EH (cell line): ENCODE measurements around the gene GSC2.

Experiments
- DNase-seq: peaks from one replicate; pipeline ENCODE4 v3.0.0-alpha.2; 2015; ENCODE audit warnings: low read depth

Gene GSC2

DNA sequence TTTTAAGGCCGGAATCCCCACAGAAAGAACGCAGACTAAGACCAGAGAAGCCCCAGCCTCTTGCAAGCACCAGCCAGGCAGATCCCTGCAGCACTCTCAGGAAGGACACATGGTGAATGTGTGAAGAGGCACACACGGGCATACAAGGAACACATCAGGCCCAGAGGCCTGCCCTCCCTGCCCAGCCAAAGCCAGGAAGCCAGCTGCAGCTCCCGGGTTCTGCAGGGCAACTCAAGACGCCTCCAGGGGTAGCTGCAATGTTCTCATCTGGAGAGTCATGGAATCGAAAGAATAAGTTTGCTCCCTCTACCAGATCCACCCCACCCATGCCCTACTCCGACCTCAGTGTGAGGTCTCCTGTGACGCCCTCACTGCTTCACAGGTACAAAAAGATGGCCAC lies 30.1 kb downstream of the GSC2 start:
- DNase-seq, result no peak

DNA sequence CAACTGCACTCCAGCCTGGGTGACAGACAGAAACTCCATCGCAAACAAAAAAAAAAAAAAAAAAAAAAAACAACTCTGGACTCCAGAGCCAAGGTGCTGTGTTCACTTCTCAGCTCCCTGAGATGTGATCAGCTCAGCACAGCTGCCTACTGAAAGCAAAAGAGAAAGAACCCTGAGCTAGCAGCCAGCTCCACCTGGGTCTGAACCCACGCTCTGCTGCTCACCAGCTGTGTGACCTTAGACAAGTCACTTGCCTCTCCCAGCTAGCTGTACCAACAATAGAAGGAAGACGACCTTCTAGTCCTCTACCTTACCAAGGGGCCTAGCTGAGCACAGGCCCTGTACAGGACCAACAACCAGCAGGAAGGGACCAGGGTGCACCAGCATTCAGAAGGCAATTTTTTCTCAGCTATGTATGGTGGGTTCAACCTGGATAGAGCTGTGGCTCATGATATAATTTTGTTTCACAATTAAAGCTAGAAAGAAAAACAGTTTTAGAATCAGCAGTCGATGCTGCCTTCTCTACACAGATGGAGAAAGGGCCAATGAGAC lies 31.7 kb downstream of the GSC2 start:
- no peak for DNase-seq

DNA sequence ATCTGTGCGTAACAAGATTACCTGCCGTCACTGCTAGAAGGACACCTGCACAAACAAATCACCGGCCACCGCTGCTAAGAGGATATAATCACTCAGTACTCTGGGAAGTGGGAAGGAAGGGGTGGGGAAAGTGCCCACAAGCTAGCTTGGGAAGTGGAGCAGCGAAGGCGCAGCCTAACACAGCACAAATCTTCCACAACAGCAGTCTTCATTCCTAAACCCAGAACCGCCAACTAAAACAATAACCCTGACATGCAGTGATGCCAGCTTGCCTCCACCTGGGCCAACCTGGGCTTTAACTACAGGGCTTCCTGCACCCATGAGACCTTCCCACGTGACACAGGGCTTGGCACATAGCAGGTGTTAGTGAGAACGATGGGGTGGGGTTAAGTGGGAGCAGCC lies 33.0 kb downstream of the GSC2 start:
- DNase-seq, result no peak

DNA sequence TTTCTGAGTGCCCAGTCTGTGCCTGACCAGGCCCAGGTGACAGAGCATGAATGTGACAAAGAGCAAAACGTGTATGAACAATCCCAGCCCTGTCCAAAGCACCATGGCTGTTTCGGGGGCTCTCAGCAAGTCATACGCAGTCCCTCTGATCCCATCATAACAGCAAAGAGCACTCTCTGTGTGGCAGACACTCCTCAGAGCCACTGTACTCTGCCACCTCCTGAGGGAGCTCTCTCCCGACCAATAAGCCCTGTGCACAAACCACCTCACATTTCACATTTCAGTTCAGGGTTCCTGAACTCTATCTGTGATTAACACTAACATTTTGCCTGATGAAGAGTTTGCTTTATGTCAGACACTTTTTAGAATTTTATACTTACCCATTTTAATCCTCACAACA lies 34.5 kb downstream of the GSC2 start:
- peak; percentile 15 for DNase-seq

DNA sequence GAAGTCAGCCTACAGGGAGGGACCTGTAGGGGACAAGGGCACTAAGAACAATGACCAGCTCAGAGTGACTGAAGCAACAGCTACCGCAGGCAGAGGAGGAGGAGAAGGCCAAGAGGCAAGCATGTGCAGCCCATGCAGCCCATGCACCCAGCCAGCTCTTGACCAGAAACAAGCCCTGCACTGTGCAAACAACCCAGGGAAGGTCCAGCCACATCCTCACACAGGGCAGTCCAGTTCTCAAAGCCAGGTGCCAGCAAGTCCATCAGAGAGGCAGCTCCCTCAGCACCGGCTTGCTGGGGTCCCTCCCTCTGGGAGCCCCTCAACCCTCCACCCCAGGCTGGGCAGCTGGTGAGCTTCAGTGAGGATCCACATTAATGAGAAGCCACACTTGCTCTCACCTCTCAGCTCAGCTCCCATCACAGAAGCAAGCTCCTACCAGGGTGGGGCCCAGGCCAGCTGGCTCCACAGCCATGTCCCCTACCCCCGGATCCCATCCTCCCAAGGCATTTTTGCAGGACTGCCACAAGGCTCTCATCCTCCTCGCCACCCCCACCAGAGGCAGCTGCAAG lies 35.0 kb downstream of the GSC2 start:
- DNase-seq, result no peak

DNA sequence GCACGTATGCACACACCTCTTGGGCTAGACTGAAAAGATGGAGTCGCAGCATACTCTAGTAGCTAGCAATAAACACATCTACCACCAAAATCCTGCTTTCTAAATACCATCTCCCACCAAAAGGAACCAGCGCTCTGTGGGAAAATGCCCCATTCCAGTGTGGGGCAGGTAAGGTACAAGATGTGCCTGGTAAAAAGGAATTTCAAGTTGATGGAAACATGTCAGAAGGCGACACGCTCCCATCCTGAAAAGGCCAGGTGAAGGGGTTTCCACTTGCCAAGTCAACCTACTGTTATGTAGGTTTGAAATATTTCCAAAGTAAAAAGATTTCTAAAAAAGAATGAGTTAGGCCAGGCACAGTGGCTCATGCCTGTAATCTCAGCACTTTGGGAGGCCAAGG lies 36.7 kb downstream of the GSC2 start:
- no peak for DNase-seq

DNA sequence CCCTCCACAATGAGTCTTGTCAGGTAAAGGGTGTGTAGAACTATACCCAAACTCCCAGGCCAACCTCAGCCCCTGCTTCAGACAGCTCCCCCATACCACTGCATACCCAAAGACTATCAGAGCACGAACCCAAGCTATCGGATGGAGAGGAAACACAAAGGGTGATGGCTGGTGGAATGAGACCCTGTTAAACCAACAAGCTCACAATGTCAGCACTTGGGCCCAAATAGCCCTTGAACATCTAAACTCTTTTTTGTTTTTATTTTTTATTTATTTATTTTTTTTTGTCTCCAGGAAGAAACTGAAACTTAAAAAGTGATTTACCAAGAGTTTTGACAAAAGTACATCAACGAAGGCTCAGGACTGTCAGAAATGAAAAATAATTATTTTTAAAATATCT lies 38.5 kb downstream of the GSC2 start:
- no peak for DNase-seq

DNA sequence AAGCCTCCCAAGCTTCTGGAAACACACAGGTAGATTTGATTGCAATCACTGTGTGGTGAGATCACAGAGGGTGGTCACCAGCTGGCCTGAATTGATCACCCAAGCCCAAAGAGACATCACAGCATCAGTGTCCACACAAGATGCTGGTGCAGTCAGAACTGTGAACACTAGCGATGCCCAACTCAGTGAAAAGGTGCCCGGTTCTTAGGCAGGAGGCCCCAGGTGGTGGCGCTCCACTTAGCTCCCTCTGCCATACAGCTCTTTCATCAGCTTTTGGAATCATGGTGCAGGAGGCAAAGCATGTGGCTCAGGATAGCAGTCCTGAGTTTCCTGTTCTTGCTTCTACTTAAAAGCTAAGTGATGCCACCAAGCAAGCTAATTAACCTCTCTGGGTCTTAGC lies 39.0 kb downstream of the GSC2 start:
- DNase-seq, result no peak

DNA sequence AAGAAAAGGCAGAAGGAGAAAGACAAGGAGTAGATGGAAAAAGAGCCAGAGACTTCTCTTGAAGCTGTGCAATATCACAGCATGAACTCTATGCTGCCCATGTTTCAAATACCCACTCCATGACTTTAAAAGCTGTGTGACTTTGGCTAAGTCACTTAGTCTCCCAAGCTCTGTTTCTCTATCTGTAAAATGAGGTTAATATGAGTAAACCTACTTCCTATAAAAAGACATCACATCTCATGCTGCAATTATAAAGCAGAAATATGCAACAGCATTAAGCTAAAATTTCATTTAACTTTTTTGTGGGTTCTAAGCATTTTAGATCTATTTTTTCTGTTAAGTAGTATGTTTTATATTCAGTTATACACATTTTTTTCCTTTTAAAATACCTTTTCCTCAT lies 39.4 kb downstream of the GSC2 start:
- no peak for DNase-seq

DNA sequence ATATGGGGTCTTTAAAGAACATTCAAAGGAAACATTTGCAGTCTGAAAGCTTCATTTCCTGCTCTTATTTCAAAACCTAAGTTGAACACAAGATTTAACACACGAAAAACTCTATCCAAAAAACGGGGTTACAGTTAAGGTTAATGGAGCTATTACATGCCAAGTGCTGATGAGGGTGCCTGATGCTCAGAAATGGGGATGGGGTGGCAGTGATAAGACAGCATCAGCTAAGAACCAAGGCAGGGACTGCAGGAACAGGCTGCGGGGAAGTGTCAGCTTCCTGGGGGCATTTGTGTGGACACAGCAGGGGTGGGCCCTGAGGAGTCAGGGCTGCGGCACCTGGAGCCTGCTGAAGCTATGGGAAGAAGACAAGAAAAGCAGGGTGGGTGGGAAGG lies 40.0 kb downstream of the GSC2 start:
- DNase-seq, result no peak

DNA sequence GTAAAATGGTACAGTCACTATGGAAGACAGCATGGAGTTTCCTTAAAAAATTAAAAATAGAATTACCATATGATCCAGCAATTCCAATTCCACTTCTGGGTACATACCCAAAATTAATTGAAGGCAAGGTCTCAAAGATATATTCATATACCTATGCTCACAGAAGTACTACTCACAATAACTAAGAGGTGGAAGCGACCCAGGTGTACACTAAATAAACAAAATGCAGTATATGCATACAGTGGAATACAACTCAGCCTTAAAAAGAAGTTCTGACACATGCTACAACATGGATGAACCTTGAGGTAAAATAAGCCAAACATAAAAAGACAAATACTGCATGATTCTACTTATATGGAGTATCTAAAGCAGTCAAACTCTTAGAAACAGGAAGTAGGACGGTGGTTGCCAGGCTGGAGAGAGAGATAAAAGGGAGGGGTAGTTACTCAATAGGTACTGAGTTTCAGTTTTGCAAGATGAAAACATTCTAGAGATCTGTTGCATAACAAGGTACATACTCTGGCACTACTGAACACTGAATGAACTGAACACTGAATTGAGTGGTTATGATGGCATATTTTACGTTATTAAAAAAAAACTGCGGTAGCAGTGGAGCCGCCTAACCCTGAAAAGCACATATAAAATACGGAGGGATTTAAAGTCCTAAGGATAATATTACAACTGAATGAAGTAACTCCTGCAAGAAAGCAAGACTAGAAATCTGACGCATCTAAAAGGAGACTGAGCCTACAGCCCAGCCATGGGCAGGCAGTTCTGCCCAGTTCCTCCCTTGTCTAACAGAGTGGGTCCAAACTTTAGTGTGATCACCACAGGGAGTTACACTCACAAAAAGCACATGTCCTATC lies 40.7 kb downstream of the GSC2 start:
- peak; percentile 45 for DNase-seq

DNA sequence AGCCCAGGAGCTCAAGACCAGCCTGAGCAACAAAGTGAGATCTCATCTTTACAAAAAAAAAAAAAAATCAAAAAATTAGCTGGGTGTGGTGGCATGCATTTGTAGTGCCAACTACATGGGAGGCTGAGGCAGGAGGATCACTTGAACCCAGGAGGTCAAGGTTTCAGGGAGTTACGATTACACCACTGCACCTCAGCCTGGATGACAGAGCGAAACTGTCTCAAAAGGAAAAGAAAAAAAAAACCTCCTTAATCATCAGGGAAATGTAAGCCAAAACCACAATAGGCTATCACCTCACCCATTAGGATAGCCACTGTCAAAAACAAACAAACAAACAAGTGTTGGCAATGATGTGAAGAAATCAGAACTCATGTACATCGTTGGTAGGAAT lies 41.3 kb downstream of the GSC2 start:
- DNase-seq, result no peak

DNA sequence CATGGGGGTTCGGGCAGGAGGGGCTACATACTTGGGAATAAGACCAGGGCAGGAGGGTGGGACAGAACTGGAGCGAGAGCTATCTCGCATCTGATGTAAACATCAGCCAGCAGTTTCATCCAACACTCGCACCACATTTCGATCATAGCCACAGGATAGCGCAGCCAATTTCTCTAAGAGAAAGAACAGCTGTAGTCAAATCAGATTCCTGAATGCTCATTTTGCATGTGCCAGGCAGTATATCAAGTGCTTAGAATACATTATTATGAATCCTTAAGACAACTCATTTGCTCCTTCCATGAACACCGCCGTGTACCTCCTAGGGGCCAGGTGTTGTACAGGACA lies 42.4 kb downstream of the GSC2 start:
- DNase-seq, result no peak

DNA sequence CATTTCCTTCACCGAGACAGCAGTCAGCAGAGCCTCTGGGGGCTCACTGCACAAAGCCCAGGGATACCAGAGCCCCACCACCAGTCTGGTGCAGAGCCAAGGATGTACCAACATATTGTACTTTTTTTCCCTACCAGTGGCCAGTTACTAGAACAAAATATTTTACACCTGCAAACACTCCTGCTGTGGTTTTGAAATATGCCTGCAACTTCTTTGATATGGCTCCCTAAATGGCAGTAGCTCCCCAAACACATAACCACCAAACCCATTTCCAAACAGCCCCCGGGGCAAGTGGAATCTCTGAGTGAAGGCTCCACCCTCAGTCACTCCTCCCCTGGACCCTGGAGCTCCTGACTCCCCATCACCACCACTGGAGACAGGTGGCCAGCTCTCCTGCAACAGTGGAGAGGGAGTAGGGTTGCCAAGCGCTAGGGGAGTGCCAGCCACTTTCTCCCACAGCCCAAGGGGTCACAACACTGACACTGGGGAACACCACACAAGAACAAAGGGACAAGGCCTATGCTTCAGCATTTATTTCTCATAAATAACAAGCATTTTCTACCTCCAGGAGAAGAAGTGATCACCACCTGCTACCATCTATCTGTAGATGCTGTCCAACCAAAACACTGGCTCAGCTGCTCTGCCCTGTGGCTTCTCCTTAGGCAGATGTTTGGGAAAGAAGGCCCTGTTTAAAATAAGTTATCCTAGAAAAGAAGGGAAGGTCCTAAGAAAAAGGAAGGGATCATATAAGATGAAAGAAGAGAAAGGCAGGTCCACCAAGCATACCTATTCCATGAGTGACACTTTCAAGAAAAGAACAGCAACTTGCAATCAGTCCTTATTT lies 43.0 kb downstream of the GSC2 start:
- DNase-seq, result no peak

DNA sequence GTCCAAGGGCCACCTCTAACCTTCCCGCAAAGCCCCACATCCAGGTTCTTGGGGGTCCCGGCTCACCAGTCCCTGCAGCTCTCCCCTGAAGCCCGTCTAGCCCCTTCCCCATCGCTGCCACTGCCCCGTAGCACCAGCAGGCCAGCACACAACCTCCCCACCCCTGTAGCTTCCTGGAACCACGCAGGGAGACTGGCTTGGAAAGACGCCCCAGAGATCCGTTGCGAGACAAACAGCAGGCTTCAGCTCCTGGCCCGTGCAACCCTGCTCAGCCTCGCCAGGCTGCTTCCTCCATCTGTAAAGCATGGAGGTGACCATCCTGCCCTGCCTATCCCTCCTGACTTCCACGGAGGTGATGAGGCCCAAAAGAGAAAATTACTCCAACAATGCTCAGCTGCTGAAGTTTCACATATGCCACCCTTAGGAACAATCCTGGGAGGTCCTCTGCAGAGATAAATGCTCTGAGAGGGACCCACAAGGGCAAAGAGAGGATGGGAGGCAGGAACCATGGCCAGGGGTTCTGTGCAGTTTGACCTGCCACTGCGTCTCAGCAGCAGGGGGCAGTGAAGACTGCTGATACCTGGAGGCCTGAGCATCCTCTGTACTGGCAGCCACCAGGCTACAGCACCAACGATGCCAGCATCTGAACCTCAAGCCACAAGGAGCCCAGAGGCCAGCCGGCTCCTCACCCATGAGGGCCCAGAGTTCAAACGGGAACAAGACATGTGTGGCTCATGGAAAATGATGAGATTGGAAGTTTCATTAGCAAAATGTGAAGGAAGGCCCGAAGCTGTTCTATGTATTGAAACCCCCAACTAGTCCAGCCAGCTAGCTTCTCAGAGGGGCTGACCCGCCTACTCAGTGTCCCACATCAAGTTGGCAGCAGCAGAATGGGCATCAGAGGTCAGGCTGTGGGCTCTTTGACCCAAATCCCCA lies 44.0 kb downstream of the GSC2 start:
- no peak for DNase-seq

DNA sequence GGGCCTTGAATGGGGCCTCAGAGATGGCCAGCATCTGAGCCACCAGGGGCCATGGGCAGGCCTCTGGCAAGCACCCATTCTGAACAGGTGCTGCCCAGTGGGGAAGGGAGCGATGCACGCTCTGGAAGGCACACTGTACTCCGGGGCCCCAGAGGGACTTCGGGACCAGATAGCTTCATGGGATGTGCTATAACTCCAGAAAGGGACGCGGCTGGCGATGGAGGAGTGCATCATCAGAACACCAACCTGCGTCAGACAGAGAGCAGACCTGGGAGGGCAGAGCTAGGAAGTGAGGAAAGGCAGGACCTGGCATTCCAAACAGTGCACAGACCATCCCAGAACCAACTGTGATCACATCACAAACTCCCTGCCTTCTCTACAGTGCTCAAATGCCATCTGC lies 44.6 kb downstream of the GSC2 start:
- no peak for DNase-seq

DNA sequence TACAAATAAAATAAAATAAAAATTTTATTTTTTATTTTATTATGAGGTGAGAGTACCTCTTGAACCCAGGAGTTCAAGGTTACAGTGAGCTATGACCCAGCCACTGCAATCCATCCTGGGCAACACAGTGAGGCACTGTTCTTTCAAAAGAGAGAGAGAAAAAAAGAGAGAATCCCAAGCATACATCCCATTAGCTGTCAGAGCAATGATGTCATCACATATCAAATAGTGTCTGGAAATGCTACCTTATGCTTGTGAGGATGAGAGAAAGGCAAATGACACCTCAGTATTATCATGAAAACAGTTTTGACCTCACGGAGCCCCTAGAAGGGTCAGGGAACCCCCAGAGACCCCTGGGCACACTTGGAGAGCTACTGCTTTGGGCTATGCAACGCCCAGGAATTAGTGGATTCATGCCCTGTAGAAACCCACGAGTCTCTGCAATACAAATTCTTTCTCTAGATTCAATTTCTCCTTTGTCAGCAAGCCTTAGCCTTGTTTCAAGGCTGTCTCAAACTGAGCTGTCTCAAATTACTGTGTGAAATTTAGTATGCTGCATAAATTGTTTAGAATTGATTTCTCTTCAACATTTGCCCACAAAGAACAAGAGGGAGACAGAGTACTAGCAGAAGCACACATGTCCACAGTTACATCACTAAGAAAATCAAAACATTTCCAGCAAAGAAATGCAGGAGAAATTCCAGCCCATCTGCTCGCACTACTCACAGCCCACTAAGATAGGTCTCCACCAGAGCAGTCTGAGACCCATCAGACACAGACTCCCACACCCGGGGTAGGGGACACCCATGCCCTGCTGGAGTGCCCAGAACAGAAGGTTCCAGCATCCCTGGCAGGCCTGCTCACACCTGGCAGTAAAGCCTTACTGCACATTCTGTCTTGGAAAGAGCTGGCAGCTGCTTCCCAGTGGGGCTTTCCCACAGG lies 45.9 kb downstream of the GSC2 start:
- DNase-seq, result peak; percentile 12

DNA sequence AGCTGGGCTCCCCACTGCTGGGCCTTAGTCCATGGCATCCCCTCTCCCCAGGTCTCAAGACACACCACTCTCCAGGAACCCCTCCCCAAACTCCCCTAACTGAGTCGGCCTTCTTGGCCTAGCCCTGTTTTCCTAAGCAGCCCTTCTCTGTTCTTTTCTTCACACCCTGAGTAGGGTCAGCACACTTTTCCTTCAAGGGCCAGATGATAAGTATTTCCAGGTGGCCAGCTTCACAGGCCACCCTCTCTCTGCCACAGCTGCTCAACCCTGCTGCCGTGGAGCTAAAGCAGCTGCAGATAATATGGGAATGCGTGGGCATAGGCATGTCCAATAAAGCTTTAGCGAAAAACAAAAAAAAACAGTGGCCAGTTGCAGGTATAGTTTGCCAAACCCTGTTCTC lies 51.9 kb downstream of the GSC2 start:
- DNase-seq, result no peak

DNA sequence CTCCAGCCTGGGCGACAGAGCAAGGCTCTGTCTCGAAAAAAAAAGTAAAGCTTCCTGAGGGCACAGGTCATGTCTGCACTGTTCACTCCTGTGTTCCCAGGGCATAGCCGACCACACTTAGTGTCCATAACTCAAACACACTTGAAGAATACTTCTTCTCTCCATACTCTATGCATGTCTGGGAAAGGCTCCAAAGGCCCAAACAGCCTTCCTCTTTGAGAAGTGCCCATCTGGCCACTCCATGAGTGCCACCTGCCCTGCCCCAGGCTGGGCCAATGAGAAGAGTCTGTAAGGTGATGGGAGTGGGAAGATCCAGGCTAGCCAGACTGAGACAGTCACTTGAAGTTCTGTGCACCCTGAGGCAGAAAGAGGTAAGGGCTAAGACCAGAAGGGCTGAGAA lies 52.6 kb downstream of the GSC2 start:
- DNase-seq, result no peak
